ENCODE results near the gene MIS12.

The MIS12 gene

GRCh38 chr17:5472511-5472910, 13.9 kb upstream of the MIS12 start:
- no peak for TF ChIP-seq CTCF (conservative IDR thresholded peaks at IDR 0.05; ENCODE audit: low read depth)
- DNase-seq (ENCODE audit: low spot score), result no peak
- CTCF ChIA-PET, result no interaction called here
- POLR2A ChIA-PET (ENCODE audit: low non-redundant PET), result no interaction called here
- H3K27ac ChIP-seq, result no peak overlapping the region

GRCh38 chr17:5473906-5474305, 12.5 kb upstream of the MIS12 start:
- CTCF ChIA-PET, result no interaction called here

GRCh38 chr17:5478992-5479391, 7.4 kb upstream of the MIS12 start:
- no peak for DNase-seq (ENCODE audit: low spot score)
- POLR2A ChIA-PET (ENCODE audit: low non-redundant PET), result interaction anchor here (0.6 kb wide), 1 partner anchor 265 kb away, joined by 5 read pairs; no protein-coding TSS in a partner anchor
- CTCF ChIA-PET, result no interaction called here
- no peak for TF ChIP-seq CTCF (conservative IDR thresholded peaks at IDR 0.05; ENCODE audit: low read depth)
- H3K27ac ChIP-seq, result no peak overlapping the region

More at GRCh38 chr17:5473906-5474305, 12.5 kb upstream of the MIS12 start:
- no peak for DNase-seq (ENCODE audit: low spot score)
- H3K27ac ChIP-seq, result no peak overlapping the region
- POLR2A ChIA-PET (ENCODE audit: low non-redundant PET), result no interaction called here
- no peak for TF ChIP-seq CTCF (conservative IDR thresholded peaks at IDR 0.05; ENCODE audit: low read depth)

- CTCF ChIA-PET, result no interaction called here
- no peak overlapping the region for H3K27ac ChIP-seq
- no peak for TF ChIP-seq CTCF (conservative IDR thresholded peaks at IDR 0.05; ENCODE audit: low read depth)
- DNase-seq (ENCODE audit: low spot score), result no peak
- POLR2A ChIA-PET (ENCODE audit: low non-redundant PET), result no interaction called here
These were observed 5.4 kb upstream of the MIS12 start for GRCh38 chr17:5480962-5481361.

- TF ChIP-seq CTCF (conservative IDR thresholded peaks at IDR 0.05; ENCODE audit: low read depth), result no peak
- POLR2A ChIA-PET (ENCODE audit: low non-redundant PET), result no interaction called here
- DNase-seq (ENCODE audit: low spot score), result no peak
- CTCF ChIA-PET, result no interaction called here
- no peak overlapping the region for H3K27ac ChIP-seq
These were observed 4.9 kb upstream of the MIS12 start for GRCh38 chr17:5481451-5481850.

GRCh38 chr17:5485270-5486205, 828 bp upstream of the MIS12 start, which contains the start of gene DERL2:
TSS of gene DERL2 (minus strand) at chr17:5486178. CDS start at chr17:5486161, 17 bp downstream.
- DNase-seq (ENCODE audit: low spot score), result peak; percentile 58
- CTCF ChIA-PET, result interaction anchor here (0.6 kb wide), 2 partner anchors 15 to 16 kb away, joined by 3 read pairs; no protein-coding TSS in a partner anchor
- POLR2A ChIA-PET (ENCODE audit: low non-redundant PET), result no interaction called here
- H3K27ac ChIP-seq, result peak within 1 kb of the TSS; percentile 98
- TF ChIP-seq CTCF (conservative IDR thresholded peaks at IDR 0.05; ENCODE audit: low read depth), result no peak

Measured in RWPE1 (cell line).